SK-N-SH (cell line): ENCODE results near the gene CACYBP.

ENCODE experiments used
- CTCF ChIP-seq: fragments of 200-600 bp; sonication (generic); IDR thresholded peaks from 2 replicates; pipeline ENCODE4 v1.6.1; 2017; ENCODE audit warnings: antibody characterized with exemption, mild to moderate bottlenecking, moderate library complexity
- EP300 ChIP-seq, 2 experiments: IDR thresholded peaks; 2 replicates each; pipeline versions ENCODE4 v1.4.0 to v1.6.1; 2012; ENCODE audit warnings: borderline replicate concordance in 1 of 2, low read depth in 1 of 2, low read length in 1 of 2
- POLR2AphosphoS5 ChIP-seq: IDR thresholded peaks from 2 replicates; pipeline ENCODE4 v1.6.1; 2012; ENCODE audit warnings: low read depth, low read length
- RAD21 ChIP-seq: IDR thresholded peaks from 2 replicates; pipeline ENCODE4 v1.6.1; 2012; ENCODE audit warnings: mild to moderate bottlenecking, low read length
- RFX5 ChIP-seq: IDR thresholded peaks from 2 replicates; pipeline ENCODE4 v1.6.1; 2012; ENCODE audit warnings: mild to moderate bottlenecking, improper control_type of control experiment, low read length
- TAF1 ChIP-seq: IDR thresholded peaks from 2 replicates; pipeline ENCODE4 v1.6.1; 2012; ENCODE audit warnings: low read depth, mild to moderate bottlenecking, low read length, moderate library complexity, borderline replicate concordance
- YY1 ChIP-seq: IDR thresholded peaks from 2 replicates; pipeline ENCODE4 v1.4.0; 2012; ENCODE audit warnings: low read depth, mild to moderate bottlenecking
- TF ChIP-seq, protein P1 (sequence below): IDR thresholded peaks from 2 replicates; pipeline ENCODE4 v1.6.1; 2012; ENCODE audit warnings: mild to moderate bottlenecking, low read depth, low read length, moderate library complexity
- TF ChIP-seq, protein P2 (sequence below): IDR thresholded peaks from 2 replicates; pipeline ENCODE4 v1.4.0; 2012; ENCODE audit warnings: low read depth

DNA sequence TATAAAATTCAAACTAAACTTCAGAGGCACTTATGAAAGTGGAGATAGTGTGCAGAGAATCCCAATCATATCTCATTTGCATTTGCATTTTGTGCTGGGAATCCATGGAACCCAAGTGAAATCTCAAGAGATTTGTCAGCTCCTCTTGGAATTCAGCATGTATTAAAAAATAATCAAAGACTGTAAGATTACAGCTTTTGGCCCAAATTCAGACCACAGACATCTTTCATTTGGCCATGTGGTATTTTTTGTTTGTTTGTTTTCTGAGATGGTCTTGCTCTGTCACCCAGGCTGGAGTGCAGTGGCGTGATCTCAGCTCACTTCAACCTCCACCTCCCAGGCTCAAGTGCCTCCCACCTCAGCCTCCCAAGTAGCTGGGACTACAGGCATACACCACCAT lies 3.8 kb upstream of the CACYBP start:
- TF ChIP-seq CTCF = no peak
- TF ChIP-seq RFX5 = no peak
- TF ChIP-seq RAD21 = no peak
- no peak for TF ChIP-seq EP300 (IDR thresholded peaks at IDR 0.05; ENCODE audit: borderline replicate concordance in 1 of 2, low read depth in 1 of 2, low read length in 1 of 2)
- no peak for TF ChIP-seq POLR2AphosphoS5
- TF ChIP-seq, protein P1, sequence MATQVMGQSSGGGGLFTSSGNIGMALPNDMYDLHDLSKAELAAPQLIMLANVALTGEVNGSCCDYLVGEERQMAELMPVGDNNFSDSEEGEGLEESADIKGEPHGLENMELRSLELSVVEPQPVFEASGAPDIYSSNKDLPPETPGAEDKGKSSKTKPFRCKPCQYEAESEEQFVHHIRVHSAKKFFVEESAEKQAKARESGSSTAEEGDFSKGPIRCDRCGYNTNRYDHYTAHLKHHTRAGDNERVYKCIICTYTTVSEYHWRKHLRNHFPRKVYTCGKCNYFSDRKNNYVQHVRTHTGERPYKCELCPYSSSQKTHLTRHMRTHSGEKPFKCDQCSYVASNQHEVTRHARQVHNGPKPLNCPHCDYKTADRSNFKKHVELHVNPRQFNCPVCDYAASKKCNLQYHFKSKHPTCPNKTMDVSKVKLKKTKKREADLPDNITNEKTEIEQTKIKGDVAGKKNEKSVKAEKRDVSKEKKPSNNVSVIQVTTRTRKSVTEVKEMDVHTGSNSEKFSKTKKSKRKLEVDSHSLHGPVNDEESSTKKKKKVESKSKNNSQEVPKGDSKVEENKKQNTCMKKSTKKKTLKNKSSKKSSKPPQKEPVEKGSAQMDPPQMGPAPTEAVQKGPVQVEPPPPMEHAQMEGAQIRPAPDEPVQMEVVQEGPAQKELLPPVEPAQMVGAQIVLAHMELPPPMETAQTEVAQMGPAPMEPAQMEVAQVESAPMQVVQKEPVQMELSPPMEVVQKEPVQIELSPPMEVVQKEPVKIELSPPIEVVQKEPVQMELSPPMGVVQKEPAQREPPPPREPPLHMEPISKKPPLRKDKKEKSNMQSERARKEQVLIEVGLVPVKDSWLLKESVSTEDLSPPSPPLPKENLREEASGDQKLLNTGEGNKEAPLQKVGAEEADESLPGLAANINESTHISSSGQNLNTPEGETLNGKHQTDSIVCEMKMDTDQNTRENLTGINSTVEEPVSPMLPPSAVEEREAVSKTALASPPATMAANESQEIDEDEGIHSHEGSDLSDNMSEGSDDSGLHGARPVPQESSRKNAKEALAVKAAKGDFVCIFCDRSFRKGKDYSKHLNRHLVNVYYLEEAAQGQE = no peak
- TF ChIP-seq, protein P2, sequence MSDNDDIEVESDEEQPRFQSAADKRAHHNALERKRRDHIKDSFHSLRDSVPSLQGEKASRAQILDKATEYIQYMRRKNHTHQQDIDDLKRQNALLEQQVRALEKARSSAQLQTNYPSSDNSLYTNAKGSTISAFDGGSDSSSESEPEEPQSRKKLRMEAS = no peak
- TF ChIP-seq YY1 = no peak
- no peak for TF ChIP-seq TAF1
